Body of pancreas (tissue), 4 donors: Measurements from ENCODE around the gene ALX3. TPM values are rescaled to one million over a fixed set of nuclear protein-coding genes. Genes with fewer than 3 reads are reported as not detected.

Experiments used
- ATAC-seq: fragments of 150-250 bp; one replicate; pipeline ENCODE4 v1.9.1; 2016
- DNase-seq, 4 donors: peaks; one replicate each; pipeline ENCODE4 v3.0.0-alpha.2; 2019
- H3K27ac ChIP-seq, 4 donors: fragments of 200-600 bp; sonication (generic); 1 replicate in 3 of 4; 2 replicates in 1 of 4; pipeline versions ENCODE4 v1.5.1 to v1.6.1; 2016 to 2019; ENCODE audit warnings: mild to moderate bottlenecking in 1 of 4, mixed read lengths in 1 of 4, moderate library complexity in 1 of 4
- H3K27me3 ChIP-seq, 2 donors: fragments of 200-600 bp; sonication (generic); one replicate each; pipeline ENCODE4 v1.6.0; 2016; ENCODE audit warnings: mild to moderate bottlenecking in 1 of 2
- H3K36me3 ChIP-seq, 2 donors: fragments of 200-600 bp; sonication (generic); replicated peaks in 1 of 2; 2 replicates each; pipeline ENCODE4 v1.5.1; 2016; ENCODE audit warnings: low read depth in 2 of 2; ENCODE audit not compliant: insufficient read depth in 1 of 2
- H3K4me1 ChIP-seq: fragments of 200-600 bp; sonication (generic); one replicate; pipeline ENCODE4 v1.6.0; 2016
- H3K4me3 ChIP-seq, 2 donors: fragments of 200-600 bp; sonication (generic); 1 replicate in 1 of 2; 2 replicates in 1 of 2; pipeline ENCODE4 v1.5.1; 2016 to 2019
- H3K9me3 ChIP-seq, 3 donors: fragments of 200-600 bp; sonication (generic); 1 replicate in 2 of 3; 2 replicates in 1 of 3; pipeline ENCODE4 v1.5.1; 2016
- POLR2A ChIP-seq, 3 donors: fragments of 450-650 bp; IDR thresholded peaks; one replicate each; pipeline ENCODE4 v1.6.1; 2016; ENCODE audit warnings: antibody characterized with exemption in 3 of 3, mild to moderate bottlenecking in 2 of 3
- WGBS, 2 donors: methylation state at CpG; one replicate each; pipeline ENCODE4 v1.1.5; 2017; 5-methylcytosine and 5-hydroxymethylcytosine counted together
- intact Hi-C: fragments of 100-400 bp; cut with DNase I; formaldehyde crosslinking; loops from one replicate; pipeline ENCODE4 v1.15.1; 2023
- total RNA-seq, 2 donors: library from RNA; depleted of rRNA; stranded (reverse); fragments of >200 nt; gene quantifications; one replicate each; pipeline ENCODE4 v1.1.0, GENCODE V29; 2016
- TF ChIP-seq, protein P1 (sequence below), 7 experiments: fragments of 450-650 bp in 4 of 7; fragments of 200-600 bp in 3 of 7; sonication (generic) in 3 of 7; IDR thresholded peaks; one replicate each; pipeline ENCODE4 v1.5.1; 2016 to 2019; ENCODE audit warnings: antibody characterized with exemption in 7 of 7

The ALX3 gene
- total RNA-seq, 2 donors from 2014 or later, result not detected

DNA sequence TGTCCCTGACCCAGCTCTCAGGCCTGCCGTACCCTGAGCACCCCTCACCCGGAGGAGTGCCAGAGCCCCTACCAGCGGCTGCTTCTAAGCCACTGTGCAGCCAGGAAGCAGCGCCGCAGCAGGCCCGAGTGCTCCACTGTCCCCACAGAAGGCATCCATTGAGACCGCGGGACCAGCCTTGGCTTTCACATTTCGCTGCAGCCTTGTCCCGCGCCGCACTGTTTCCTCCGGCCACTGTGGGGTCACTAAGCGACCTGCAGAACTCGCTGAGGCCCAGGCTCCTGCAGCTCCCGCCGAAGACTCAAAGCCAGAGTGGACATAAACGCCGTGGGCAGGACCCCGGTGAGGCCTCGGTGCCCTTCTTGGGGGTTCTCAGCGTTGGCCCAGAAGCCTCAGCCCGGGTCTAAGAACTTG is 3.0 kb downstream of the ALX3 start:
- no peaks in the 10 kb centered on the region for H3K9me3 ChIP-seq
- no peak for DNase-seq
- H3K4me1 ChIP-seq, result peaks cover 17% of the 10 kb centered on the region
- WGBS, 2 donors, result 37 to 56% methylated on average over 19 to 22 of the region's 23 CpGs
- H3K27me3 ChIP-seq, result peaks cover 15 to 43% of the 10 kb centered on the region in 2 donors
- no peak for ATAC-seq
- no peak overlapping the region for H3K27ac ChIP-seq
- intact Hi-C loops, result no loop called here
- no peaks in the 10 kb centered on the region for H3K36me3 ChIP-seq
- no peak overlapping the region for H3K4me3 ChIP-seq
- TF ChIP-seq, protein P1, sequence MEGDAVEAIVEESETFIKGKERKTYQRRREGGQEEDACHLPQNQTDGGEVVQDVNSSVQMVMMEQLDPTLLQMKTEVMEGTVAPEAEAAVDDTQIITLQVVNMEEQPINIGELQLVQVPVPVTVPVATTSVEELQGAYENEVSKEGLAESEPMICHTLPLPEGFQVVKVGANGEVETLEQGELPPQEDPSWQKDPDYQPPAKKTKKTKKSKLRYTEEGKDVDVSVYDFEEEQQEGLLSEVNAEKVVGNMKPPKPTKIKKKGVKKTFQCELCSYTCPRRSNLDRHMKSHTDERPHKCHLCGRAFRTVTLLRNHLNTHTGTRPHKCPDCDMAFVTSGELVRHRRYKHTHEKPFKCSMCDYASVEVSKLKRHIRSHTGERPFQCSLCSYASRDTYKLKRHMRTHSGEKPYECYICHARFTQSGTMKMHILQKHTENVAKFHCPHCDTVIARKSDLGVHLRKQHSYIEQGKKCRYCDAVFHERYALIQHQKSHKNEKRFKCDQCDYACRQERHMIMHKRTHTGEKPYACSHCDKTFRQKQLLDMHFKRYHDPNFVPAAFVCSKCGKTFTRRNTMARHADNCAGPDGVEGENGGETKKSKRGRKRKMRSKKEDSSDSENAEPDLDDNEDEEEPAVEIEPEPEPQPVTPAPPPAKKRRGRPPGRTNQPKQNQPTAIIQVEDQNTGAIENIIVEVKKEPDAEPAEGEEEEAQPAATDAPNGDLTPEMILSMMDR (IDR thresholded peaks at IDR 0.05), result no peak

DNA sequence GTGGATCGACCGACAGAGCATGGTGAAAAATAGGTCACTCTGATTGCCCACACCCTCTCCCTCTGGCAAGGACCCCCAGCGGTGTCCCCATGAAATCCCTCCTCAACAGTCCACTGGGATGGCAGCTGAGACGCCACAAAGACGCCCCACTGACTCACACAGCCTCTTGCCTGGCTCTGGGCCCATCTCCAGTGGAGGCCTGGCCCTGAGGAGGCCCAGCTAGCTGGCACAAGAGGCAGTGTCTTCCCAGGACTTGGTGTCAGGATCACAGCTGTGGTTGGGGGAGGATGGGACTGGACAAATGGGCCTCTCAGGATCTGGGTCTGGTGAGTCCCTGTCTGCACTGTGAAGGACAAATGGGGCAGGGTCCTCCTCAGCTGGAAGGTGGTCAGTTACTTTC is 4.6 kb downstream of the ALX3 start:
- Histone ChIP-seq H3K4me3 (no peak overlapping the region), H3K9me3 (no peaks in the 10 kb centered on the region), H3K36me3 (no peaks in the 10 kb centered on the region), H3K27ac (no peak overlapping the region), H3K4me1 (peaks cover 17% of the 10 kb centered on the region), H3K27me3 (peaks cover 15 to 31% of the 10 kb centered on the region in 2 donors)
- DNase-seq (no peak), ATAC-seq (no peak)
- 97% methylated on average over 5 of the region's 5 CpGs for WGBS, 2 donors
- TF ChIP-seq, protein P1 (IDR thresholded peaks at IDR 0.05), result no peak
- TF ChIP-seq POLR2A (IDR thresholded peaks at IDR 0.05), result no peak
- intact Hi-C loops, result no loop called here

DNA sequence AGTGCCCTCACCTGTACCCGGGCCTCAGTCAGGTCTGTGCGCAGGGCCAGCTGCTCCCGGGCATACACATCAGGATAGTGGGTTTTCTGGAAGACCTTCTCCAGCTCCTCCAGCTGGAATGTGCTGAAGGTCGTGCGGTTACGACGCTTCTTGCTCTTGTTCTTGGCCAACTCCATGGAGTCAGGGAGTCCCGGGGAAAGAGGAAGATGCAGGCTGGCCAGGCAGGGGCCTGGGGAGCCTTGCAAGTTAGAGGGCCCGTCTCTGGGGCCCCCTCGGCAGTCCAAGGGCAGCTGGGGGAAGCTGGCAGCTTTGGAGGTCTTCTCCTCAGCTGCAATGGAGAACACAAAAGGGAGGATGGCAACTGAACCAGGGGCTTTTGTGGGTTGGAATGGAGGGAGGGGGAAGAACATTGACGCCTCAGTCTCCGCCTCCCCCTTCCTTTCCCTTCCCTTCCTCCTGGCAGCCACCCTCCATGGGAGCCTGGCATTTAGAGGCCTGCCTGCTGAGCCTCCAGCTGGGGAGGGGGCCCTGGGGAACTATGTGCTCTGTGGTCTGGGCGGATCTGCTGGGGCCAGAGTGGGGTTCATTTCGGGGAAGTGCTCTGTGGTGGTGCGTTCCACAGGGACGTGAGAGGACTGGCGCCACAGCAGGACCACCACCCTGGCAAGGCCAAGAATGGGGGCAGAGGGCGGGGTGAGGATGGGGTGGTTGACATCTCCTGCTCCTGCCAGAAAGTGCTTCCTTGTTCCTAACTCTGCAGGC is 5.7 kb downstream of the ALX3 start:
- TF ChIP-seq, protein P1 (IDR thresholded peaks at IDR 0.05), result no peak
- TF ChIP-seq POLR2A (IDR thresholded peaks at IDR 0.05), result no peak
- no peak for DNase-seq

DNA sequence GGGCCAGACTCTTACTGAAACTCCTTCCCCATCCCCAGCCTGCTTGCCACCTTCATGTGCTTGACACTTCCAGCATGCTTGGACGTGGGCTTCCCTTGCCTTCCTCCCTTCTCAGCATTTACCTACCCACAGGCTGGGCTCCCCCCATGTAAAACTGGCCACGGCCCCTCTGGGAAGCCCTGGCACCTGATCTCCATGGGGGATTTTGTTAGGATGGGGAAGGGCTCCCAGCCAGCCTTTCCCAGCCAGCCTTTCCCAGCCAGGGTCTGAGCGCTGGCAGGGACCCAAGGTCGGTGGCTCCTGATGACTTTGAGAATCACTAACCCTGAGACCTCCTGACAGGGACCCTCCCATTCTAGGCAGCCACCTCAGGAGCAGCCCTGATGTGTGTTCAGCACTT is 6.7 kb downstream of the ALX3 start:
- H3K27ac ChIP-seq, result no peak overlapping the region
- no peak for ATAC-seq
- no peak overlapping the region for H3K4me3 ChIP-seq
- H3K36me3 ChIP-seq, result no peaks in the 10 kb centered on the region
- peaks cover 3% of the 10 kb centered on the region for H3K4me1 ChIP-seq
- 37 to 46% methylated on average over 4 of the region's 4 CpGs for WGBS, 2 donors
- no peaks in the 10 kb centered on the region for H3K9me3 ChIP-seq
- peaks cover 5 to 15% of the 10 kb centered on the region in 2 donors for H3K27me3 ChIP-seq
- no peak for DNase-seq
- TF ChIP-seq, protein P1 (IDR thresholded peaks at IDR 0.05), result no peak
- no peak for TF ChIP-seq POLR2A (IDR thresholded peaks at IDR 0.05)
- intact Hi-C loops, result no loop called here

More for the DNA sequence above, 5.7 kb downstream of the ALX3 start:
- Histone ChIP-seq H3K27me3 (peaks cover 10 to 25% of the 10 kb centered on the region in 2 donors), H3K9me3 (no peaks in the 10 kb centered on the region), H3K4me3 (no peak overlapping the region), H3K36me3 (no peaks in the 10 kb centered on the region), H3K27ac (no peak overlapping the region), H3K4me1 (peaks cover 10% of the 10 kb centered on the region)
- WGBS, 2 donors, result 76 to 89% methylated on average over 11 to 18 of the region's 18 CpGs
- ATAC-seq, result no peak
- intact Hi-C loops, result no loop called here

DNA sequence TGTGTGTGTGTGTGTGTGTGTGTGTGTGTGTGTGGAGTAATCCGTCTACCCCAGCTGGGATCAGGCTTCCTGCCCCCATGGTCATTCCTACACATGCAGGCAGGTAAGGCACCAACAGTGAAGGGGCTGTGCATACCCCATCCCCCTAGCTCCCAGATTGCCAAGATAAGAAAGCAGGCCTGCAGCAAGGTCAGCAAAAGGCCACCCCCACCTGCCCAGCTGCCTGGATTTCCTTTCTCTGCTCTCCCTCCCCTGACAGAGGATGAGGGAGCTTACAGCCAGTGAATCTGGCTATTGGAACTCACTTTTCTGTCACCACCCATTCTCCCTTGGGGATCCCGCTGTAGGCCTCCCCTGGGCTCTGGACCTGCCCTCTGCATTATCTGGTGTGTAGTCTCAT is 7.9 kb downstream of the ALX3 start:
- 65 to 71% methylated on average over 2 of the region's 2 CpGs for WGBS, 2 donors
- no peak overlapping the region for H3K4me3 ChIP-seq
- intact Hi-C loops, result no loop called here

More for the DNA sequence above, 7.9 kb downstream of the ALX3 start:
- no peak overlapping the region for H3K27ac ChIP-seq
- no peaks in the 10 kb centered on the region for H3K9me3 ChIP-seq
- no peak for TF ChIP-seq POLR2A (IDR thresholded peaks at IDR 0.05)
- TF ChIP-seq, protein P1 (IDR thresholded peaks at IDR 0.05), result no peak
- H3K27me3 ChIP-seq, result peaks cover 2 to 4% of the 10 kb centered on the region in 2 donors
- DNase-seq (no peak), ATAC-seq (no peak)
- H3K36me3 ChIP-seq, result peaks cover 0 to 4% of the 10 kb centered on the region in 2 donors
- H3K4me1 ChIP-seq, result no peaks in the 10 kb centered on the region
